ENCODE measurements around the gene UST.
"Not testable (repeated sequence)": the region's sequence is repeated elsewhere in the genome, so short reads cannot be mapped to it uniquely, and the experiment has no call there.

Gene UST

GRCh38 chr6:148779142-148779562, 32.3 kb downstream of the UST start:
- no peak for DNase-seq
- ATAC-seq (replicated peaks) = no peak
- H3K4me1 Mint-ChIP-seq (ENCODE audit: low read depth in 2 of 2) = peaks cover 13 to 25% of the 10 kb centered on the region in 2 donors
- no peaks in the 10 kb centered on the region for H3K27me3 Mint-ChIP-seq
- no peak overlapping the region for H3K4me3 Mint-ChIP-seq
- H3K9me3 Mint-ChIP-seq = no peaks in the 10 kb centered on the region
- H3K36me3 Mint-ChIP-seq (ENCODE audit: insufficient read depth) = no peaks in the 10 kb centered on the region
- peak overlapping the region in 1 of 2 donors; percentile 63 for H3K27ac Mint-ChIP-seq

- Mint-ChIP-seq H3K27ac (peak overlapping the region; percentile 77 to 94), H3K4me1 (ENCODE audit: low read depth in 2 of 2) (peaks cover 13 to 25% of the 10 kb centered on the region in 2 donors), H3K4me3 (peak overlapping the region in 1 of 2 donors; percentile 79)
- not testable (repeated sequence) for H3K27me3 Mint-ChIP-seq; ATAC-seq (replicated peaks); DNase-seq; H3K9me3 Mint-ChIP-seq; H3K36me3 Mint-ChIP-seq (ENCODE audit: insufficient read depth)
Observed at GRCh38 chr6:148780423-148780822, 33.6 kb downstream of the UST start.

DNA sequence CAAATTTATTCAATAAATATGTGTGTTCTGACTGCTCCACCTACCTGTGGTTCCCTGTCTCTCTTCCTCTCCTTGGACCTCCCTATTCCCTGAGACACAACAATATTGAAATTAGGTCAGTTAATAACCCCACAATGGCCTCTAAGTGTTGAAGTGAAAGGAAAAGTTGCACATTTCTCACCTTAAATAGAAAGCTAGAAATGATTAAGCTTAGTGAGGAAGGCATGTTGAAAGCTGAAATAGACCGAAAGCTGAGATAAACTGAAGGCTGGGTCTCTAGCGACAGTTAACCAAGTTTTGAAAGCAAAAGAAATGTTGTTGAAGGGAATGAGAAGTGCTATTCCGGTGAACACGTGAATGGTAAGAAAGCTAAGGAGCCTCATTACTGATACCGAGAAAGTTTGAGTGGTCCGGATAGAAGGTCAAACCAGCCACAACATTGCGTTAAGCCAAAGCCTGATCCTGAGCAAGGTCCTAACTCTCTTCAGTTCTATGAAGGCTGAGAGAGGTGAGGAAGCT, 34.1 kb downstream of the UST start:
- Mint-ChIP-seq H3K9me3 (no peaks in the 10 kb centered on the region), H3K27me3 (no peaks in the 10 kb centered on the region), H3K4me3 (peak overlapping the region; percentile 40 to 79), H3K27ac (peak overlapping the region; percentile 77 to 94), H3K4me1 (ENCODE audit: low read depth in 2 of 2) (peaks cover 13 to 25% of the 10 kb centered on the region in 2 donors), H3K36me3 (ENCODE audit: insufficient read depth) (no peaks in the 10 kb centered on the region)
- ATAC-seq (replicated peaks) (peak; percentile 70), DNase-seq (no peak)

DNA sequence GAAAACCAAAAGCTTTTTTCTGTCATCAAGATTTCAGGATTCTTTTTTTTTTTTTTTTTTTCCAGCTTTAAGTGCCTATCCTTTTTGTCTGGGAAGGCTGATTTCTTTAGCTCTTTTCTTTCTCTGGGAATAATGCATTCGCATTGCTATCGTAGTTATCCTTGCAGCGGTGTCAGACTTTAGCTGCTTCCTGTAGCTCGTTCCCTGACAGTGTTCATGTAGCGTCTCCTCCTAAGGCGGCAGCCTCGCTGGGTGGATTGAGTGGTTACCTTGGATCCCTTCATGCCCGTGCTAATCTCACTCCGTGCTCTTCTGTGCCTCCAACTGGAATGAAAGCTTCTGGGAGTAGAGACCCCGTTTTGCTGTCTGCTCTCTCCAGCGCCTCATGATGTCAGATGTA, 43.1 kb downstream of the UST start:
- peaks cover 9 to 14% of the 10 kb centered on the region in 2 donors for H3K4me1 Mint-ChIP-seq (ENCODE audit: low read depth in 2 of 2)
- DNase-seq (no peak), ATAC-seq (replicated peaks) (no peak)
- peak overlapping the region in 1 of 2 donors; percentile 11 for H3K27ac Mint-ChIP-seq
- H3K36me3 Mint-ChIP-seq (ENCODE audit: insufficient read depth) = no peaks in the 10 kb centered on the region
- H3K27me3 Mint-ChIP-seq = no peaks in the 10 kb centered on the region
- H3K4me3 Mint-ChIP-seq = no peak overlapping the region
- no peaks in the 10 kb centered on the region for H3K9me3 Mint-ChIP-seq

GRCh38 chr6:148790404-148790803, 43.6 kb downstream of the UST start:
- Mint-ChIP-seq H3K4me1 (ENCODE audit: low read depth in 2 of 2) (peaks cover 9 to 14% of the 10 kb centered on the region in 2 donors), H3K9me3 (no peaks in the 10 kb centered on the region), H3K4me3 (no peak overlapping the region), H3K27me3 (no peaks in the 10 kb centered on the region), H3K36me3 (ENCODE audit: insufficient read depth) (no peaks in the 10 kb centered on the region), H3K27ac (peak overlapping the region in 1 of 2 donors; percentile 11)
- ATAC-seq (replicated peaks) = no peak
- no peak for DNase-seq

- Mint-ChIP-seq H3K27ac (peak overlapping the region; percentile 35 to 76), H3K9me3 (no peaks in the 10 kb centered on the region), H3K36me3 (ENCODE audit: insufficient read depth) (no peaks in the 10 kb centered on the region), H3K27me3 (no peaks in the 10 kb centered on the region), H3K4me1 (ENCODE audit: low read depth in 2 of 2) (peaks cover 9 to 14% of the 10 kb centered on the region in 2 donors), H3K4me3 (no peak overlapping the region)
- ATAC-seq (replicated peaks) (no peak), DNase-seq (no peak)
Observed at GRCh38 chr6:148790817-148791216, 44.0 kb downstream of the UST start.

DNA sequence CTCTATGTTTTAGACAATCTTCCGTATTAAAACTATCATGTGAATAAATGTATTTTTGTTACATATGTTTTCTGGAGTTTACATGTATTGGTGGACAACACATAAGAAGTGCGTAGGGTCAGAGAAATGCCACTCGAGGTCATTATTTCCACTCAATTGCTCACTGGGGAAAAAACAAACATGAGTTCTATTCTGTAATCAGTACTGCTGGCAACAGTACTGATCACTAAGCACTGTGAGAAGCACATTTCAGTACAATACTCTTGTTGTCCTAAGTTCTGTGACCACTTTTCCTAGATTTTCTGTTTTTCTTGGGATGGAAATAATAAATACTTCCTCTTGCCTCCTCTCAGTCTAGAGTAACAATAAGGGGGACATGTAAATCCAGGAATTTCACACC, 44.5 kb downstream of the UST start:
- Mint-ChIP-seq H3K4me3 (no peak overlapping the region), H3K27ac (peak overlapping the region; percentile 35 to 76), H3K4me1 (ENCODE audit: low read depth in 2 of 2) (peaks cover 7 to 12% of the 10 kb centered on the region in 2 donors), H3K9me3 (no peaks in the 10 kb centered on the region), H3K27me3 (no peaks in the 10 kb centered on the region), H3K36me3 (ENCODE audit: insufficient read depth) (no peaks in the 10 kb centered on the region)
- no peak for ATAC-seq (replicated peaks)
- DNase-seq = no peak

DNA sequence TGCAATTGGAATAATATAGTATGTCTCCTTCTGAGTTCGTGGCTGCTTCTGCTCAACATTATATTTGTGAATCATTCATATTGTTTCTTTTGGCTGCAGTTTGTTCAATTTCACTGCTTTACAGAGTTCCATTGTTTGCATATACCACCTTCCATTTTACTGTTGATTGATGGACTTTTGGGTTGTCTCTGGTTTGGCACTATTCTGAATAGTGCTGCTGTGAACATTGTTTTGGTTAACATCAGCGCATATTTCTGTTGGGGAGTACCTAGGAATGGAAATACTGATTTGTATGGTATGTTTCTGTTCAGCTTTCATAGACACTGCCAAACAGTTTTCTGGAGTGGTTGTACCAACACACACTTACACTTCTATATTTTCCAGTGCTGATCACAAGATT, 46.9 kb downstream of the UST start:
- Mint-ChIP-seq H3K27ac (no peak overlapping the region), H3K27me3 (no peaks in the 10 kb centered on the region), H3K36me3 (ENCODE audit: insufficient read depth) (no peaks in the 10 kb centered on the region), H3K4me1 (ENCODE audit: low read depth in 2 of 2) (peaks cover 21 to 25% of the 10 kb centered on the region in 2 donors), H3K9me3 (no peaks in the 10 kb centered on the region), H3K4me3 (no peak overlapping the region)
- DNase-seq = no peak
- no peak for ATAC-seq (replicated peaks)

DNA sequence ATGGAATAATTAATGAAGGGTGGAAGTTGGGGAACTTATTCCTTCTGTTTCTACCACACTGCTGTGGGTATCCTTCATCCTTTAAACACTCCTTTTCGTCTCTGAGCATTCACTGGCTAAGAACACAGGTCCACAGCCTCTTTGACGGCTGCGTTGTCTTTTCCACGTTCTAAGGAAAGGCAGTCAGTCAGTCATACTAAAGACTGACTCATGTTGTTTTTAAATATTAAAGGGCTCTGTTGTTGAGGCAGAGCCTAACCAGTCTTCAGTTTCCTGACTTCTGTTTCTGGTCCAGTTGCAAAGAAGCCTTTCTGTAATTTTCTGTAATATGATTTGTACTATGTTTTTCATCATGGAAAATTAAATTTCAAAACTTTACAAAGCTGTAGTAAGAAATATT, 48.0 kb downstream of the UST start:
- H3K27ac Mint-ChIP-seq = peak overlapping the region in 1 of 2 donors; percentile 41
- no peak for DNase-seq
- H3K4me1 Mint-ChIP-seq (ENCODE audit: low read depth in 2 of 2) = peaks cover 23 to 25% of the 10 kb centered on the region in 2 donors
- H3K4me3 Mint-ChIP-seq = no peak overlapping the region
- no peak for ATAC-seq (replicated peaks)
- no peaks in the 10 kb centered on the region for H3K36me3 Mint-ChIP-seq (ENCODE audit: insufficient read depth)
- no peaks in the 10 kb centered on the region for H3K27me3 Mint-ChIP-seq
- H3K9me3 Mint-ChIP-seq = no peaks in the 10 kb centered on the region

- Mint-ChIP-seq H3K27ac (no peak overlapping the region), H3K4me1 (ENCODE audit: low read depth in 2 of 2) (peaks cover 18 to 22% of the 10 kb centered on the region in 2 donors), H3K36me3 (ENCODE audit: insufficient read depth) (no peaks in the 10 kb centered on the region), H3K9me3 (no peaks in the 10 kb centered on the region), H3K27me3 (no peaks in the 10 kb centered on the region), H3K4me3 (no peak overlapping the region)
- ATAC-seq (replicated peaks) (no peak), DNase-seq (no peak)
Observed at GRCh38 chr6:148795563-148795962, 48.7 kb downstream of the UST start.

GRCh38 chr6:148799647-148800046, 52.8 kb downstream of the UST start:
- DNase-seq (no peak), ATAC-seq (replicated peaks) (no peak)
- Mint-ChIP-seq H3K4me1 (ENCODE audit: low read depth in 2 of 2) (peaks cover 27 to 31% of the 10 kb centered on the region in 2 donors), H3K36me3 (ENCODE audit: insufficient read depth) (no peaks in the 10 kb centered on the region), H3K4me3 (no peak overlapping the region), H3K9me3 (no peaks in the 10 kb centered on the region), H3K27ac (peak overlapping the region in 1 of 2 donors; percentile 24), H3K27me3 (no peaks in the 10 kb centered on the region)

GRCh38 chr6:148800536-148800935, 53.7 kb downstream of the UST start:
- H3K27me3 Mint-ChIP-seq = no peaks in the 10 kb centered on the region
- peaks cover 29 to 35% of the 10 kb centered on the region in 2 donors for H3K4me1 Mint-ChIP-seq (ENCODE audit: low read depth in 2 of 2)
- H3K27ac Mint-ChIP-seq = no peak overlapping the region
- ATAC-seq (replicated peaks) = no peak
- H3K9me3 Mint-ChIP-seq = no peaks in the 10 kb centered on the region
- no peak for DNase-seq
- H3K4me3 Mint-ChIP-seq = no peak overlapping the region
- H3K36me3 Mint-ChIP-seq (ENCODE audit: insufficient read depth) = no peaks in the 10 kb centered on the region

GRCh38 chr6:148803979-148804378, 57.1 kb downstream of the UST start:
- peaks cover 18 to 35% of the 10 kb centered on the region in 2 donors for H3K4me1 Mint-ChIP-seq (ENCODE audit: low read depth in 2 of 2)
- no peaks in the 10 kb centered on the region for H3K27me3 Mint-ChIP-seq
- no peaks in the 10 kb centered on the region for H3K36me3 Mint-ChIP-seq (ENCODE audit: insufficient read depth)
- ATAC-seq (replicated peaks) (no peak), DNase-seq (no peak)
- H3K9me3 Mint-ChIP-seq = no peaks in the 10 kb centered on the region
- no peak overlapping the region for H3K27ac Mint-ChIP-seq
- H3K4me3 Mint-ChIP-seq = no peak overlapping the region

DNA sequence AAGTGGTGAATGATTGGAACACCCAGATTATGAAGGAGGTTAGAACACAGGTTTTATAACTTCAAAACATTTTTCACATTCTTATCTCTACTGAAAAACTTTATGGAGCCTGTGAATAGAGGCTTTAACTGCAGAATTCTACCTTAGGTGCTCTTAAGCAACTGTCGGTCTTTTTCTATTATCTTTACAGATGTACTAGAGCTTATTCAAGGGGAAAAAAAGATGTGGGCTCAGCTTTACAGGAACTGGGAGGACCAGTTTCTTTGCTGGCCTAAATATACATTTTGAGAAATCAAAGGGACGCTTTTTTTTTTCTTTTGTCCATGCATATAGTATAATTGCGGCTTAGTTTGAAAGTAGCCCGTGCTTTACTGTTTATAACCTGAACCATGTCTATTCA, 58.9 kb downstream of the UST start:
- H3K4me3 Mint-ChIP-seq = no peak overlapping the region
- peaks cover 19 to 36% of the 10 kb centered on the region in 2 donors for H3K4me1 Mint-ChIP-seq (ENCODE audit: low read depth in 2 of 2)
- H3K36me3 Mint-ChIP-seq (ENCODE audit: insufficient read depth) = no peaks in the 10 kb centered on the region

More for the DNA sequence above, 58.9 kb downstream of the UST start:
- DNase-seq = no peak
- H3K27me3 Mint-ChIP-seq = no peaks in the 10 kb centered on the region
- H3K9me3 Mint-ChIP-seq = no peaks in the 10 kb centered on the region
- ATAC-seq (replicated peaks) = no peak
- no peak overlapping the region for H3K27ac Mint-ChIP-seq

Measured in effector memory CD8-positive, alpha-beta T cell (primary cell).